ENCODE data around the gene ATP5MK. TPM values are rescaled to one million over a fixed set of nuclear protein-coding genes. Genes with fewer than 3 reads are reported as not detected.

ATP5MK gene
- polyA plus RNA-seq, 1 donor (not counting 4 experiments of a cell fraction or from before 2014, with no cell fraction given): 745 TPM

DNA sequence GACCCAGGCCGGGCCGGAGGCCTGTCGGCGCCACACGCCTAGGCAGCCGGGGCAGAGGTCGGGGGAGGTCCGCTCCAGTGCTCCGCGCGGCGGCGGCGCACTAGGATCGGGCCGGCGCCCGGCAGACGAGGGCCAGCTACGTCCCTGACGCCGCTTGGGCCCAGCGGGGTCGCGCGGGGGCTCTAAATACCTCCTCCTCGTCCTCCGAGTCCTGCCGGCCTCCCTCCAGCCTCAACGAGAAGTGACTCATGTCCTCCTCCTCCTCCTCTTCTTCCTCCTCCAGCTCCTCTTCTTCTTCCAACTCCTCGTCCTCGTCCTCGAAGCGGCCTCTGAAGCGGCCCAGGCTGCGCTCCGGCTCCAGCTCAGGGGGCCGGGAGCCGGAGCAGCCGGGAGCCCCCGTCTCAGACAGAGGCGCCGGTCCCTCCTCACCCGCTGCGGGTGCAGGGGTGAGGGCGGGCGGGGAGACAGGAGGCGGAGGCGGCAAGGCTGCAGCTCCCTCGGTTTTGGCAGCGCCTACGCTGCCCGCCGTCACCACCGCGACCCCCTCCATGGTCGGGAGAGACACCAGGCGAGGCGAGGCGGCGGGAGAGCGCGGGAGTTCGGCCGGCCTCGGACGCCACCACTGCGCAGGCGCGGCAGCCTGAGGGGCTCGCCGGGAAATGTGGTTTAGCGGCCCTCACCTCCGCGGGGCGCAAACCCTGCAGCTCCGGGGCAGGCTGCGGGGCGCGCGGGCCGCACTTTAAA lies 45.6 kb downstream of the ATP5MK start, which contains the start of gene PCGF6:
Gene PCGF6, minus strand, starts transcription at position 624 of the 744 bp plus-strand sequence. Its CDS starts 74 bp downstream, at position 550.
- Histone ChIP-seq H3K27ac (ENCODE audit: control insufficient read depth, insufficient read depth, low read length) (peak within 1 kb of the TSS; percentile 58), H3K4me1 (ENCODE audit: control insufficient read depth, extremely low read depth, insufficient read depth, low read length) (peaks cover 6% of the 10 kb centered on the region), H3K4me3 (ENCODE audit: control insufficient read depth in 2 of 3, extremely low read depth in 1 of 3, insufficient read depth in 2 of 3, low read depth in 1 of 3, low read length in 3 of 3) (peak within 1 kb of the TSS; percentile 70 to 86 (median 82)), H3K79me2 (ENCODE audit: control insufficient read depth, insufficient read depth, low read length) (peaks cover 11% of the 10 kb centered on the region), H3K9ac (ENCODE audit: control insufficient read depth, extremely low read depth, insufficient read depth, low read length) (peak within 1 kb of the TSS; percentile 81), H2AFZ (ENCODE audit: control insufficient read depth, low read length) (peak within 1 kb of the TSS; percentile 90), H3K9me3 (ENCODE audit: control insufficient read depth, low read depth, low read length) (no peaks in the 10 kb centered on the region), H3K27me3 (ENCODE audit: control insufficient read depth, extremely low read depth, insufficient read depth, low read length) (no peaks in the 10 kb centered on the region), H4K20me1 (ENCODE audit: control insufficient read depth, extremely low read depth, insufficient read depth, low read length) (no peaks in the 10 kb centered on the region), H3K36me3 (ENCODE audit: control insufficient read depth in 2 of 2, extremely low read depth in 1 of 2, insufficient read depth in 2 of 2, low read length in 2 of 2) (peaks cover 3 to 7% of the 10 kb centered on the region in 2 experiments), H3K4me2 (ENCODE audit: control insufficient read depth, extremely low read depth, insufficient read depth, low read depth, low read length) (peak within 1 kb of the TSS; percentile 87), H3K9me1 (ENCODE audit: control insufficient read depth, extremely low read depth, insufficient read depth, low read length) (no peaks in the 10 kb centered on the region)
- dilution Hi-C loops (cut with MboI; ENCODE audit: extremely low pct_ligation_motif_present, low sequenced_read_pairs): no loop called here
- no peak for DNase-seq (ENCODE audit: low read depth, low spot score)
- no peak for FAIRE-seq
- TF ChIP-seq, protein P1, sequence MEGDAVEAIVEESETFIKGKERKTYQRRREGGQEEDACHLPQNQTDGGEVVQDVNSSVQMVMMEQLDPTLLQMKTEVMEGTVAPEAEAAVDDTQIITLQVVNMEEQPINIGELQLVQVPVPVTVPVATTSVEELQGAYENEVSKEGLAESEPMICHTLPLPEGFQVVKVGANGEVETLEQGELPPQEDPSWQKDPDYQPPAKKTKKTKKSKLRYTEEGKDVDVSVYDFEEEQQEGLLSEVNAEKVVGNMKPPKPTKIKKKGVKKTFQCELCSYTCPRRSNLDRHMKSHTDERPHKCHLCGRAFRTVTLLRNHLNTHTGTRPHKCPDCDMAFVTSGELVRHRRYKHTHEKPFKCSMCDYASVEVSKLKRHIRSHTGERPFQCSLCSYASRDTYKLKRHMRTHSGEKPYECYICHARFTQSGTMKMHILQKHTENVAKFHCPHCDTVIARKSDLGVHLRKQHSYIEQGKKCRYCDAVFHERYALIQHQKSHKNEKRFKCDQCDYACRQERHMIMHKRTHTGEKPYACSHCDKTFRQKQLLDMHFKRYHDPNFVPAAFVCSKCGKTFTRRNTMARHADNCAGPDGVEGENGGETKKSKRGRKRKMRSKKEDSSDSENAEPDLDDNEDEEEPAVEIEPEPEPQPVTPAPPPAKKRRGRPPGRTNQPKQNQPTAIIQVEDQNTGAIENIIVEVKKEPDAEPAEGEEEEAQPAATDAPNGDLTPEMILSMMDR (optimal IDR thresholded peaks at IDR 0.05 in 1 of 3, IDR thresholded peaks at IDR 0.05 in 1 of 3, conservative IDR thresholded peaks at IDR 0.05 in 1 of 3; ENCODE audit: extremely low read depth in 1 of 3, insufficient read depth in 2 of 3, low read length in 3 of 3): peak in 1 of 3 experiments; percentile 13
- TF ChIP-seq EZH2 (IDR thresholded peaks at IDR 0.05; ENCODE audit: low read length): no peak

DNA sequence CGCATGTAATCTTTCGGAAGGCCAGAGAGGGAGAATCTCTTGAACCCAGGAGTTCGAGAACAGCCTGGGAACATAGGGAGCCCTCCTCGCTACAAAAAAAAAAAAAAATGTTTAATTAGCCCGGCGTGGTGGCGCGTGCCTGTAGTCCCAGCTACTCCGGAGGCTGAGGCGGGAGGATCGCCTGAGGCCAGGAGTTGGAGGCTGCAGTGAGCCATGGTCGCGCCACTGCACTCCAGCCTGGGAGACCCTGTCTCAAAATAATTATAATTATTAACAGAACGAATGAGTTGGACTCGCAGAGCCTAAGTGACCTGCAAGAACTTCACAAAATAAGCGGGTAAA lies 46.1 kb downstream of the ATP5MK start:
- H3K27me3 ChIP-seq (ENCODE audit: control insufficient read depth, extremely low read depth, insufficient read depth, low read length): no peaks in the 10 kb centered on the region
- FAIRE-seq: no peak
- dilution Hi-C loops (cut with MboI; ENCODE audit: extremely low pct_ligation_motif_present, low sequenced_read_pairs): no loop called here
- no peaks in the 10 kb centered on the region for H3K9me1 ChIP-seq (ENCODE audit: control insufficient read depth, extremely low read depth, insufficient read depth, low read length)
- H3K4me2 ChIP-seq (ENCODE audit: control insufficient read depth, extremely low read depth, insufficient read depth, low read depth, low read length): peak overlapping the region; percentile 87
- H3K9ac ChIP-seq (ENCODE audit: control insufficient read depth, extremely low read depth, insufficient read depth, low read length): peak overlapping the region; percentile 81
- no peak for TF ChIP-seq EZH2 (IDR thresholded peaks at IDR 0.05; ENCODE audit: low read length)
- TF ChIP-seq, protein P1 (optimal IDR thresholded peaks at IDR 0.05 in 1 of 3, IDR thresholded peaks at IDR 0.05 in 1 of 3, conservative IDR thresholded peaks at IDR 0.05 in 1 of 3; ENCODE audit: extremely low read depth in 1 of 3, insufficient read depth in 2 of 3, low read length in 3 of 3): no peak
- H3K79me2 ChIP-seq (ENCODE audit: control insufficient read depth, insufficient read depth, low read length): peaks cover 11% of the 10 kb centered on the region
- H3K36me3 ChIP-seq (ENCODE audit: control insufficient read depth in 2 of 2, extremely low read depth in 1 of 2, insufficient read depth in 2 of 2, low read length in 2 of 2): peaks cover 4 to 7% of the 10 kb centered on the region in 2 experiments
- peak overlapping the region; percentile 70 to 86 (median 82) for H3K4me3 ChIP-seq (ENCODE audit: control insufficient read depth in 2 of 3, extremely low read depth in 1 of 3, insufficient read depth in 2 of 3, low read depth in 1 of 3, low read length in 3 of 3)
- H3K9me3 ChIP-seq (ENCODE audit: control insufficient read depth, low read depth, low read length): no peaks in the 10 kb centered on the region
- H3K27ac ChIP-seq (ENCODE audit: control insufficient read depth, insufficient read depth, low read length): peak overlapping the region; percentile 58
- H2AFZ ChIP-seq (ENCODE audit: control insufficient read depth, low read length): peak overlapping the region; percentile 90
- no peaks in the 10 kb centered on the region for H4K20me1 ChIP-seq (ENCODE audit: control insufficient read depth, extremely low read depth, insufficient read depth, low read length)
- DNase-seq (ENCODE audit: low read depth, low spot score): no peak
- H3K4me1 ChIP-seq (ENCODE audit: control insufficient read depth, extremely low read depth, insufficient read depth, low read length): peaks cover 6% of the 10 kb centered on the region

Other genes starting within 250 kb of the ATP5MK start
- 56.8 to 88.6 TPM (median 62.8 TPM) in 3 replicates for gene NT5C2, start 203.2 kb downstream of the ATP5MK start, polyA plus RNA-seq
- gene RPEL1, start 150.6 kb downstream of the ATP5MK start, polyA plus RNA-seq: 0.04 to 0.11 TPM (median 0.05 TPM) in 3 replicates
- gene INA, start 119.3 kb downstream of the ATP5MK start, polyA plus RNA-seq: 3.4 to 4.6 TPM (median 4.2 TPM) in 3 replicates
- gene PCGF6, start 45.3 kb downstream of the ATP5MK start, polyA plus RNA-seq: 4.6 to 11.1 TPM (median 7.5 TPM) in 3 replicates
- gene TAF5, start 28.5 kb downstream of the ATP5MK start, polyA plus RNA-seq: 2.4 to 4.4 TPM (median 2.8 TPM) in 3 replicates
- 28.6 to 39.4 TPM (median 32.1 TPM) in 3 replicates for gene PDCD11, start 151 bp upstream of the ATP5MK start, polyA plus RNA-seq
- gene CALHM2, start 55.9 kb upstream of the ATP5MK start, polyA plus RNA-seq: 0.92 to 1.2 TPM (median 1.1 TPM) in 3 replicates
- 0.02 TPM in 1 of 3 replicates, not detected in the others for gene CALHM1, start 62.4 kb upstream of the ATP5MK start, polyA plus RNA-seq
- not detected in 3 replicates for gene CALHM3, start 82.8 kb upstream of the ATP5MK start, polyA plus RNA-seq
- 0.02 to 0.12 TPM (median 0.03 TPM) in 3 replicates for gene NEURL1, start 97.2 kb upstream of the ATP5MK start, polyA plus RNA-seq